A673 (cell line): Measurements from ENCODE around the gene MAEA. TPM values are rescaled to one million over a fixed set of nuclear protein-coding genes. Genes with fewer than 3 reads are reported as not detected.

Experiments
- BruUV-seq: library from RNA; stranded (reverse); fragments of 400-500 nt; replicated peaks from 2 replicates; lab custom pipeline; 2021; lab: Mats Ljungman, UMichigan
- CTCF ChIA-PET: fragments of 300-600 bp; sonication (Branson Sonifier 250); formaldehyde crosslinking; loops from one replicate; lab custom pipeline; 2022; ENCODE audit warnings: antibody characterized with exemption; lab: Charles Lee
- POLR2A ChIA-PET: fragments of 300-600 bp; sonication (Branson Sonifier 250); formaldehyde crosslinking; loops from one replicate; lab custom pipeline; 2022; ENCODE audit warnings: antibody characterized with exemption; ENCODE audit not compliant: low non-redundant PET; lab: Charles Lee
- DNase-seq: peaks from one replicate; pipeline ENCODE4 v3.0.0-alpha.2; 2015; ENCODE audit warnings: low spot score
- H3K27ac ChIP-seq: fragments of 200-600 bp; sonication (generic); 2 replicates; pipeline ENCODE4 v1.5.1; 2016; ENCODE audit warnings: mixed run types, low read depth, mild to moderate bottlenecking, mixed read lengths, antibody characterized with exemption, low read length; ENCODE audit not compliant: poor library complexity, severe bottlenecking
- H3K27me3 ChIP-seq: fragments of 200-600 bp; sonication (generic); replicated peaks from 2 replicates; pipeline ENCODE4 v1.6.1; 2017; ENCODE audit warnings: mixed run types, low read depth, mild to moderate bottlenecking, mixed read lengths, antibody characterized with exemption, low read length; ENCODE audit not compliant: insufficient read depth, poor library complexity
- H3K36me3 ChIP-seq: fragments of 200-600 bp; sonication (generic); 2 replicates; pipeline ENCODE4 v1.6.1; 2016; ENCODE audit warnings: mixed run types, mild to moderate bottlenecking, mixed read lengths, antibody characterized with exemption, low read length; ENCODE audit not compliant: insufficient read depth, poor library complexity, severe bottlenecking
- H3K4me1 ChIP-seq: fragments of 200-600 bp; sonication (generic); 2 replicates; pipeline ENCODE4 v1.6.1; 2017; ENCODE audit warnings: mixed run types, mild to moderate bottlenecking, mixed read lengths, antibody characterized with exemption, low read length; ENCODE audit not compliant: insufficient read depth, poor library complexity, severe bottlenecking
- H3K4me3 ChIP-seq: fragments of 200-600 bp; sonication (generic); 2 replicates; pipeline ENCODE4 v1.5.1; 2016; ENCODE audit warnings: low read depth, mixed run types, mild to moderate bottlenecking, mixed read lengths, low read length; ENCODE audit not compliant: poor library complexity, severe bottlenecking
- H3K9me3 ChIP-seq: fragments of 200-600 bp; sonication (generic); 2 replicates; pipeline ENCODE4 v1.6.1; 2016; ENCODE audit warnings: mixed run types, low read depth, mild to moderate bottlenecking, mixed read lengths, antibody characterized with exemption, low read length; ENCODE audit not compliant: poor library complexity, severe bottlenecking
- CTCF ChIP-seq: fragments of 300-800, 200-600 bp; sonication (generic); conservative IDR thresholded peaks from 2 replicates; pipeline ENCODE4 v1.5.1; 2017; ENCODE audit warnings: low read depth, mild to moderate bottlenecking, antibody characterized with exemption, low read length, moderate library complexity, mixed read lengths
- EZH2 ChIP-seq: fragments of 200-600 bp; sonication (generic); IDR thresholded peaks from 2 replicates; pipeline ENCODE4 v1.6.1; 2017; ENCODE audit warnings: borderline replicate concordance, low read depth, mild to moderate bottlenecking, mixed read lengths, antibody characterized with exemption, low read length; ENCODE audit not compliant: poor library complexity, severe bottlenecking
- intact Hi-C: fragments of 100-400 bp; cut with micrococcal nuclease; formaldehyde crosslinking; loops from one replicate; pipeline ENCODE4 v1.10.0; 2022; ENCODE audit not compliant: unreplicated experiment
- total RNA-seq: library from RNA; stranded (reverse); gene quantifications from 2 replicates; pipeline ENCODE4 v1.2.3, GENCODE V29; 2021

MAEA gene
- total RNA-seq, 1 experiment from 2014 or later, result 87.0 TPM

- no peak overlapping the region for H3K4me3 ChIP-seq
- H3K27me3 ChIP-seq, result no peaks in the 10 kb centered on the region
- H3K9me3 ChIP-seq, result no peaks in the 10 kb centered on the region
- no peak for TF ChIP-seq EZH2
- TF ChIP-seq CTCF, result peak; percentile 66
- ChIA-PET POLR2A (no interaction called here), CTCF (no interaction called here)
- peaks cover 40% of the 10 kb centered on the region for H3K36me3 ChIP-seq
- intact Hi-C loops, result no loop called here
- H3K27ac ChIP-seq, result no peak overlapping the region
- BruUV-seq, result no TSS peak
- DNase-seq, result no peak
- H3K4me1 ChIP-seq, result no peaks in the 10 kb centered on the region
Measured at GRCh38 chr4:1318488-1319213, 29.0 kb downstream of the MAEA start.

DNA sequence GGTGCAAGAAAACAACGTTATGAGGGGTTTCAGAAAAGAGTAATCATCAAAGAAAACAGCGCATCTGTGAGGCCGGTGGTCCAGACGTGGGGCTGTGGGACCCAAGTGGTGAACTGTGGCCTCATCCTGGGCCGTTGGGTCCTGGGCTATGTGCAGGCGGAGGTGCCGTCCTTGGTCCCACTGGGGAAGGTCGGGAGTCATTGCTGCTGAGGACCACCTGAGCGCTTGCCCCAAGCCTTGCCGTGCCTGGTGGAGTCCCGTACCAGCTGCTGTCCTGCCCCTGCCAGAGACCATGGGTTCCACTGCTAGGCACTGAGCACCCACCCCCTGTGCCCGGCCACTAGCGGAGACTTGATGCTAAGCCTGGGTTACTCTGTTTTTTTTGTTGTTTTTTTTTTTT, 31.8 kb downstream of the MAEA start:
- Histone ChIP-seq H3K27ac (no peak overlapping the region), H3K4me1 (no peaks in the 10 kb centered on the region), H3K4me3 (no peak overlapping the region), H3K9me3 (no peaks in the 10 kb centered on the region), H3K36me3 (peaks cover 36% of the 10 kb centered on the region), H3K27me3 (no peaks in the 10 kb centered on the region)
- TF ChIP-seq CTCF (no peak), EZH2 (no peak)
- ChIA-PET POLR2A (no interaction called here), CTCF (no interaction called here)
- no TSS peak for BruUV-seq
- DNase-seq, result no peak
- intact Hi-C loops, result no loop called here

- DNase-seq, result no peak
- H3K36me3 ChIP-seq, result peaks cover 36% of the 10 kb centered on the region
- CTCF ChIA-PET, result no interaction called here
- intact Hi-C loops, result no loop called here
- TF ChIP-seq CTCF (no peak), EZH2 (no peak)
- no peaks in the 10 kb centered on the region for H3K27me3 ChIP-seq
- no peak overlapping the region for H3K27ac ChIP-seq
- H3K4me1 ChIP-seq, result no peaks in the 10 kb centered on the region
- POLR2A ChIA-PET, result no interaction called here
- no peak overlapping the region for H3K4me3 ChIP-seq
- no peaks in the 10 kb centered on the region for H3K9me3 ChIP-seq
- no TSS peak for BruUV-seq
Measured at GRCh38 chr4:1321946-1322650, 32.4 kb downstream of the MAEA start.
